Stimulated activated memory B cell treated with anti-CD40 and anti-IgM and Interleukin-4, amounts not matched to agents 10 μg/mL and 1 μg/mL and 100 μg/mL, for 72 hours (primary cell): ENCODE data around the gene PAK4.
"Not testable (repeated sequence)": the region's sequence is repeated elsewhere in the genome, so short reads cannot be mapped to it uniquely, and the experiment has no call there.

ENCODE experiments used
- ATAC-seq: fragments of 150-1000 bp; cut with Tn5 transposase; 2 replicates; pipeline ENCODE4 v1.10.0; 2021
- H3K27ac Mint-ChIP-seq: one replicate; pipeline ENCODE4 v1.8.0; 2022; ENCODE audit warnings: mild to moderate bottlenecking, mixed read lengths
- H3K27me3 Mint-ChIP-seq: one replicate; pipeline ENCODE4 v1.8.0; 2022; ENCODE audit warnings: mixed read lengths
- H3K36me3 Mint-ChIP-seq: one replicate; pipeline ENCODE4 v1.8.0; 2022; ENCODE audit warnings: mixed read lengths
- H3K4me1 Mint-ChIP-seq: one replicate; pipeline ENCODE4 v1.8.0; 2022; ENCODE audit warnings: mixed read lengths
- H3K4me3 Mint-ChIP-seq: one replicate; pipeline ENCODE4 v1.8.0; 2022; ENCODE audit warnings: mild to moderate bottlenecking, moderate library complexity, mixed read lengths
- H3K9me3 Mint-ChIP-seq: one replicate; pipeline ENCODE4 v1.8.0; 2022; ENCODE audit warnings: mixed read lengths

Gene PAK4

DNA sequence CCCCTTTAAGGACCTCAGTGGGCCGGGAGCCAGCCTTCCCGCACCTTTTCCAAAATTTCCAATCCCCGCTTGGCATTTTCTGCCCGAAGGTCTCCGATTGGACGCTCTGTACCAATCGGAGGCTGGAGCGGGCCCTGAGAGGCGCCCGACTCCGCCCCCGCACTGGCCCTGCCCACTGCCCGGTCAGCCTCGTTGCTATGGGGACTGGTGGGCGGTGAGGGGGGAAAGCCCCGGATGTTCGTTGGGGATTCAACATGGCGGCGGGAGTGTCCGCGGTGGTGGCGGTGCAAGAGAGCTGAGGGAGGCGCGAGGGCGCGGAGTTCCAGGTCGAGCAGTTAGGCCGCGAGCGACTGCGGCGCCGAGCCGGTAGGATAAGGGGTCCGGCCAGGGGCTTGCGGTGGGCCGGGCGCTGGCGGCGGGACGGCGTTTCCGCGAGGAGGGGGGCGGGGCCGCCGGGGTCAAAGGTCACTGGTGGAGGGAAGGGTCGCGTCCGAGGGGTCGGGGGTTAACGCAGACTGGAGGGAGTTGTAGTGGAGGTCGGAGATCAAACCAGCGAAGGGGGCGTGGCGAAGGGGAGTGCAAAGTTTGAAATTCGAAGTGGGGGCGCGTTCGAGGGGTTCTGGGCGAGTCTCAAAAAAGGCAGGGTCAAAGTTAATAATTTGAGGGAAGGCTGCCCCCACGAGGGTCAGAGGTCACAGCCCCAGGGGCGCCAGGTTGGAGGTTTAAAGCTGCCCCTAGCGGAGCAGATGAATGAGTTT lies at the start of gene PAK4:
Gene PAK4, plus strand, starts transcription at position 233 of the 758 bp plus-strand sequence. CDS start 43,768 bp downstream, outside the sequence.
- Mint-ChIP-seq H3K4me3 (peak within 1 kb of the TSS; percentile 85), H3K9me3 (no peaks in the 10 kb centered on the region), H3K27me3 (peaks cover 6% of the 10 kb centered on the region), H3K4me1 (peaks cover 70% of the 10 kb centered on the region), H3K27ac (peak within 1 kb of the TSS; percentile 89), H3K36me3 (no peaks in the 10 kb centered on the region)
- peak; percentile 97 for ATAC-seq

DNA sequence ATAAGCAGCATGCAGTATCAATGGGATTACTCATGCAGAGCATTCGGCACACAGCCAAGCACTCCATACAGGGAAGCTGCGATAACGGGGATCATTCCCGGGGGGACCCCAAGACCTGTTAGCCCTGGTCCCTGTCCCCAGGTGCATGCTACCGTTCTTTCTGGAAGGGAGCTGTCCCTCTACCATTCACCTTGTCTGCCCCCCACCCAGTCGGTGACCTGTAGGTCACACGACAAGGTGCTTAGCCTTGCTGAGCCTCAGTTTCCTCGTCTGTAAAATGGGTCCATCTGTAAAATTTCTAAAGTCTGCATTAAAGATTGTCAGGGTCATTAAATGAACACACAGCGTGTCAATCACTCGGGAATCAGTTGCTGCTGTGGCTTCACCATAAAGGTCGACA lies 48.3 kb upstream of the PAK4 start:
- H3K27me3 Mint-ChIP-seq, result peaks cover 56% of the 10 kb centered on the region
- ATAC-seq, result no peak
- H3K36me3 Mint-ChIP-seq, result no peaks in the 10 kb centered on the region
- H3K27ac Mint-ChIP-seq, result no peak overlapping the region
- H3K4me3 Mint-ChIP-seq, result no peak overlapping the region
- H3K4me1 Mint-ChIP-seq, result peaks cover 8% of the 10 kb centered on the region
- no peaks in the 10 kb centered on the region for H3K9me3 Mint-ChIP-seq

DNA sequence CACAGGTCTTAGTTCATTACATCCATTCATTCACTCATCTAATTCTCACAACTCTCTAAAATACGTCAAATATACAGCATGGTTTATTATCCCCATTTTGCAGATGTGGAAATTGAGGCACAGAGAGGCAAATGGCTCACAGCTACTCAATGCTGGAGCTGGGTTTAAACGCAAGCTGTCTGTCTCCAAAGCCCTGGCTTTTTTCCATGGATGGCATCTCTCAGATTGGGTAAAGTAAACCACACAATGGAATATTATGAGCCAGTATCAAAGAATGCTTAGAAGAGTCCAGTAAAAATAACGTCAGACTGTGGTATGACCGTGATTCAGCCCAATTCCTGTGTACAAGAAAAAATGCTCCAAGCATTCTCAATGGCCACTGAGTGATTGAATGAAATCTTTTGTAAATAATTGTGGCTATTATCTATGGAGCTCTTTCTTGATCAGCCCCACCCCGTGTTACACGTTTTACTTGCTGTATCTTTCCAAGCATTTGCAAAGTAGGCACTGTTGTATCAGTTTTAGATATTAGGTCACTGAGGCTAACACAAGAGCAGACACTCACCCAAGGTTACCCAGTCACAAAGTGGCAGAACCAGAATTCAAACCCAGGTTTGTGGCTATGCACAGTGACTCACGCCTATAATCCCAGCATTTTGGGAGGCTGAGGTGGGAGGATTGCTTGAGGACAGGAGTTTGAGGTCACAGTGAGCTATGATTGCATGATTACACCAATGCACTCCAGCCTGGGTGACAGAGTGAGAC lies 47.0 kb upstream of the PAK4 start:
- Mint-ChIP-seq H3K4me1 (peaks cover 15% of the 10 kb centered on the region), H3K9me3 (no peaks in the 10 kb centered on the region), H3K27me3 (peaks cover 65% of the 10 kb centered on the region), H3K4me3 (no peak overlapping the region), H3K27ac (no peak overlapping the region), H3K36me3 (no peaks in the 10 kb centered on the region)
- ATAC-seq, result no peak

DNA sequence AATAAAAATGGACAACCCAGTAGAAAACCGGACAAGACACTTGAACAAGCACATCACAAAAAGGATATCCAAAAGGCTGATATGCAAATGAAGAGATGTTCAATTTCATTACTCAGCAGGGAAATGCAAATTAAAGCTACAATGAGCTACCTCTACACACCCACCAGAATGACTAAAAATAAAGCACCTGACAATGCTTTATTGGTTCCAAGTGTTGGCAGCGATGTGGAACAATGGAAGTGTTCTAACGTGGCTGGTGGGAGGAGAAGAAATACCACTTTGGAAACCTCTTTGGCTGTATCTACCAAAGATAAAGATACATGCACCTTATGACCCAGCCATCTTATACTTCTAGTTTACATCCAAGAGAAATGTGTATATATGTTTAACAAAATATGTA lies 45.2 kb upstream of the PAK4 start:
- Mint-ChIP-seq H3K4me3 (no peak overlapping the region), H3K9me3 (no peaks in the 10 kb centered on the region), H3K27ac (no peak overlapping the region), H3K36me3 (no peaks in the 10 kb centered on the region), H3K27me3 (peaks cover 76% of the 10 kb centered on the region), H3K4me1 (peaks cover 13% of the 10 kb centered on the region)
- ATAC-seq, result no peak

DNA sequence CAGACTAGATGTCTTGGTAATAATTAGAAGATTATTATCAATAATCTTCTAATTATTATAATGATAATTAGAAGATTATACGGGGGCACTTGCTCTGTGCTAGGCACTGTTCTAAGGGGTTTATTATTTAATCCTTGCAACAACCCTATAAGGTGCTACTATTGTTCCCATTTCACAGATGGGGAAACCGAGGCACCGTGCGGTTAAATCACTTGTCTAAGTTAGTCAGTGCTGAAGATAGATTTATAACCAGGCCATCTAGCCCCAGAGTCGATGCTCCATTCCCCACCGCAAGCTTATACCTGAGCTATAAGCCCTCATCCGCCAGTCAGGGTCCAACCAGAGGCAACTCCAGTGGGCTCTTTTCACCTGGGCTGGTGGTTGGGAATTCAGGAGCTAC lies 43.4 kb upstream of the PAK4 start:
- Mint-ChIP-seq H3K27me3 (peaks cover 66% of the 10 kb centered on the region), H3K36me3 (no peaks in the 10 kb centered on the region), H3K9me3 (no peaks in the 10 kb centered on the region), H3K4me3 (no peak overlapping the region), H3K4me1 (peaks cover 13% of the 10 kb centered on the region), H3K27ac (no peak overlapping the region)
- ATAC-seq, result no peak

DNA sequence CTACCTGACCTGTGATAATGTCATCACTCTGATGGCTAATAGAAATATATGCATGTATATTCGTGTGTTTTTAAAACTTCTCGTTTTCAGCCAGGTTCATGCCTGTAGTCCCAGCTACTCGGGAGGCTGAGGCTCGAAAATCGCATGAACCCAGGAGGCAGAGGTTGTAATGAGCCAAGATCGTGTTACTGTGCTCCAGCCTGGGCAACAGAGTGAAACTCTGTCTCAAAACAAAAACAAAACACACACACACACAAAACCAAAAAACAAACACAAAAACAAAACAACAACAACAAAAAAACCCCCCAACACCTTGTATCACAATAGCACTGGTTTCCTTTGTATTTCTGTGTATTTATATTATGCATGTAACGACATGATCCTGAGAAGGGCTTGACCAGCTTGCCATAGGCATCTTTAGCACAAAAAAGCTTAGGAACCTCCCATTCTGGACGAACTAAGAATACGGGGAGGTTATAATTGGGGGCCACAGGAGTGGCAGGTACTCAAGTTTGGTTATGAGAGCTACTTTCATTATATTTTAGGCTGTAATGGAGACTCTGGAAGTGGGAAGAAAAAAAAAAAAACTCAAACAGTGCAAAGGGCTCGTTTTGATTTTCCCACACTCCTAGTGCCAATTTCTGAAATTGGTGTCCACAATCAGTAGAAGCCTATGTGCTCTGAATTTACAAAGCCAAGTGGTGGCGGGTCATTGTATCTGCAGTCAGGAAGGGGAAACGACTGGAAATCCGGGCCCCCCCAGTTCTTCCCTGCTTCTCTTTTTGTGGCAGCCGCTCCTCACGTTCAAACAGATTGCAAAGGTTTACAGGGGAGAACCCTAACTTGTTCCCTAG lies 42.6 kb upstream of the PAK4 start:
- ATAC-seq, result no peak
- no peak overlapping the region for H3K4me3 Mint-ChIP-seq
- H3K4me1 Mint-ChIP-seq, result peaks cover 13% of the 10 kb centered on the region
- peaks cover 64% of the 10 kb centered on the region for H3K27me3 Mint-ChIP-seq
- no peaks in the 10 kb centered on the region for H3K9me3 Mint-ChIP-seq
- H3K27ac Mint-ChIP-seq, result no peak overlapping the region
- no peaks in the 10 kb centered on the region for H3K36me3 Mint-ChIP-seq

DNA sequence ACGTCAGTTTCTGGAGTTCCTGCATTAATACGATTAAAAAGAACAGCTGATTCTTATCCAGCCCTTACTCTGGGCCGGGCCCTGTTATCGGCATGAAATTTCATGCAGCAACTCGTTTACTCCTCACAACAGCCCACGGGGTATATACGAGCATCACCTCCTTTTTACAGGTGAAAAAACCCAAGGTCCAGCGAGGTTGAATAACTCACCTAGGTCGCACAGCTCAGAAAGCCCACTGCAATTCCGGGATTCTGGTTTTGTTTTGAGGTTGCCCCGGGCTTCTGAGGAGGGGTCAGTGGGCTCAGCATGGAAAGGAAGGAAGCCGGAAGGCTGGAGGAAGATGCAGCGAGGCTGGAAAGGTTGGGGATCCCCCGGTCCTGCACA lies 42.0 kb upstream of the PAK4 start:
- H3K36me3 Mint-ChIP-seq, result no peaks in the 10 kb centered on the region
- no peaks in the 10 kb centered on the region for H3K9me3 Mint-ChIP-seq
- H3K4me1 Mint-ChIP-seq, result peaks cover 13% of the 10 kb centered on the region
- ATAC-seq, result no peak
- no peak overlapping the region for H3K27ac Mint-ChIP-seq
- no peak overlapping the region for H3K4me3 Mint-ChIP-seq
- H3K27me3 Mint-ChIP-seq, result peaks cover 61% of the 10 kb centered on the region

DNA sequence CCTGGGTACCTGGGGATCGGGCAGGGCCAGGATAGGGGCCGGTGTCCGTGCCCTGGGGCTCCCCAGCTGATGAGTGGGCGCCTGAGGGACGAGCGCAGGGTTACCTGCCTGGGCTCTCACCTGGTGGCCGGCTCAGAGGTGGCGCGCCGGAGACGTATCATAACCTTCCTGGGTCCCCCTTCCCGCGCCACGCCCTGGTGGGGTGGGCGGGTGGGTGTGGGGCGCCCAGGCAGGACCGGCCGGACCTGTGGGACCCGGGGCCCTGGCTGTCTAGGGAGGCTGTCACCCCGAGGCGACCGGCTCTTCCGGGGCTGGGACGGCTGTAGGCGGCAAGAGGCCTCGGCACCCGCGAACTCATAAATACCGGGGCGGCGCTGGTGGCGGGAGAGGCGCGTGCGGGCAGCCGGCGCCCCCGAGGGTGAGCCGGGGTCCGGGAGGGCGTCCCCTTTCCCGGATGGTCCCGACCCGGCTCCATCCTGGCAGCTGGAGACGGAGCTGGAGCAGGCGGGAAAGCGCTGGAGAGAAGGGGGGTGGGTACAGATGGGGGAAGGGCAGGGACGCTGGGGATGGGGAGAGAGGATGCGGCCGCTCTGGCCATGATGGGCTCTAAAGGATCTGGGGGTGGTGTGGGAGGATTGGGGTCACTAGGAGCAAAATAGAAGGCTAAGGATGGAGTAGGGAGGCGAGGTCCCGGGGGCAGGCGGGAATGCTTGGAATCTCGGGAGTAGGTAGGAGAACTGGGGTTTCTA lies 41.4 kb upstream of the PAK4 start, which contains the start of gene ACP7:
Gene ACP7, plus strand, starts transcription at position 386 of the 749 bp plus-strand sequence. CDS start 902 bp downstream, outside the sequence.
- Mint-ChIP-seq H3K27ac (no peak within 1 kb of the TSS), H3K36me3 (no peaks in the 10 kb centered on the region), H3K27me3 (peaks cover 61% of the 10 kb centered on the region), H3K4me3 (no peak within 1 kb of the TSS), H3K9me3 (no peaks in the 10 kb centered on the region), H3K4me1 (peaks cover 13% of the 10 kb centered on the region)
- ATAC-seq, result no peak

DNA sequence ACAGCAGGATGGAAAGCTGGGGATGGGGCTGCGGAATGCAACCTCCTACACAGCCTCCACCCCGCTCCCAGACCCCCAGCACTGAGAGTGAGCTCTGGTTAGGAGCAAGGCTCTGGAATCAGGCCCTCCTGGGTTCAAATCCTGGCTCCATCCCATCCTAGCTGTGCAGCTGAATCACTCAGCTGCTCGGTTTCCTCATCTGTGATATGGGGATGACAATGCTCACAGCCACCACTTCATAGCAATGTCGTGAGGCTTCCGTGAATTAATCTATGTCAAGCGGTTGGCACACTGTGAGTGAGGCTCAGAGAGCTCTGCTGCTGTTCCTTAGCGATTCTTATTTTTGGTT lies 40.9 kb upstream of the PAK4 start:
- H3K4me3 Mint-ChIP-seq, result no peak overlapping the region

DNA sequence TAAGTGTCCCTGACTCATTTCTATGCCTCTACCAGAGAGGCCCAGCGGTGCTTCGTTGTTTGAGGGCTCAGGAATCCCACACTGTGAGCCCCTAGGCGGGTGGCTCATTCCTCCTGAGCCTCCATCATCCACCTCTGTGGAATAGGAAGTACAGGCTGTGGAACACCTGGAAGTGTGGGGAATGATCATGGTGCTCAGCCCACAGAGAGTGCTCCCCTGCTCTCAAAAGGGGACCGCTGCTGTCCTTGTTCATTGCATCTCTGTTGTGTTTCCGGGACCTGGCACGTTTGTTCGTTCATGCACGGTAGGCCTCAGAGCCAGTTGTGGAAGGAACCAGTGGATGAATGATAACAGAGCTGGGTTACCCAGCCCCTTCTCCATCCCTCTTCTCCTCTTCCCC lies 40.2 kb upstream of the PAK4 start:
- H3K36me3 Mint-ChIP-seq, result no peaks in the 10 kb centered on the region
- peaks cover 3% of the 10 kb centered on the region for H3K9me3 Mint-ChIP-seq
- H3K4me3 Mint-ChIP-seq, result no peak overlapping the region
- H3K27me3 Mint-ChIP-seq, result peaks cover 73% of the 10 kb centered on the region
- H3K27ac Mint-ChIP-seq, result no peak overlapping the region
- no peak for ATAC-seq
- H3K4me1 Mint-ChIP-seq, result peaks cover 13% of the 10 kb centered on the region

More for the DNA sequence above, 40.9 kb upstream of the PAK4 start:
- Mint-ChIP-seq H3K4me1 (peaks cover 13% of the 10 kb centered on the region), H3K9me3 (peaks cover 3% of the 10 kb centered on the region), H3K27ac (no peak overlapping the region), H3K36me3 (no peaks in the 10 kb centered on the region), H3K27me3 (peaks cover 66% of the 10 kb centered on the region)
- no peak for ATAC-seq

DNA sequence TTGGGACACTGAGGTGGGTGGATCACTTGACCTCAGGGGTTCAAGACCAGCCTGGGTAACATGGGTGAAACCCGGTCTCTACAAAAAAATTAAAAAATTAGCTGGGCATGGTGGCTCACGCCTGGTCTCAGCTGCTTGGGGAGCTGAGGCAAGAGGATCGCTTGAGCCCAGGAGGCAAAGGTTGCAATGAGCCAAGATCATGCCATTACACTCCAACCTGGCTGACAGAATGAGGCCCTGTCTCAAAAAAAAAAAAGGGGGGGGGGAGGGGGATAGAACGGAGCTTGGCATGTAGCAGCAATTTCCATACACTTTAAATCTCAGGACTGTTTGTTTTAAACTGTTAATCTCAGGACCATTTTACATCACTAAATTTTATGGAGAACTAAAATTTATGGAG lies 39.2 kb upstream of the PAK4 start:
- ATAC-seq, result no peak
- no peak overlapping the region for H3K27ac Mint-ChIP-seq
- H3K36me3 Mint-ChIP-seq, result no peaks in the 10 kb centered on the region
- H3K4me3 Mint-ChIP-seq, result no peak overlapping the region
- H3K9me3 Mint-ChIP-seq, result peaks cover 3% of the 10 kb centered on the region
- H3K4me1 Mint-ChIP-seq, result peaks cover 13% of the 10 kb centered on the region
- H3K27me3 Mint-ChIP-seq, result peaks cover 72% of the 10 kb centered on the region

DNA sequence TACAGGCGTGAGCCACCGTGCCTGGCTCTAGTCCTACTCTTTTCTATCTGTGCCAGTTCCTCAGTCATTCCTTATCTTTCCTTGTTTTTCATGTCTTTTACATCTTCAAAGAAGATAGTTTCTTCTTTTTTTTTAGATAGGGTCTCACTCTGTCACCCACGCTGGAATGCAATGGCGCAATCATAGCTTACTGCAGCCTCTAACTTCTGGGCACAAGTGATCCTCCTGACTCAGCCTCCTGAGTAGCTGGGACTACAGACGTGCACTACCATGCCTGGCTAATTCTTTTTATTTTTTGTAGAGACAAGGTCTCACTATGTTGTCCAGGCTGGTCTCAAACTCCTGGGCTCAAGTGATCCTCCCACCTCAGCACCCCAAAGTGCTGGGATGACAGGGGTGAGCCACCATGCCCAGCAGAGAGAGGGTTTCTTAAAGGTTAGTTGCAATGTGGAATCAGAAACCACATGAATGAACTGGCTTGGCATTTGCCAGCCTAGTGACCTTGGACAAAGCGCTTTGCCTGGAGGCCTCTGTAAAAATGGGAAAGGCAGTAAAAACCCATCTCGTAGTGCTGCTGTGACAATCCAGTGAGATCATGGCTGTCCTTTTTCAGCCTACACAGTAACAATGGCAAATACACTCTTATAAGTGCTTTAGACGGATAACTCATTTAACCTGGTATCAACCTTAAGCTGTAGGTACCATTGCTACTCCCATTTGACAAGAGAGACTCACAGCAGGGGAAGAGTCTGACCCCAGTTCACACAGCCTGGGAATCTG lies 37.5 kb upstream of the PAK4 start:
- H3K4me3 Mint-ChIP-seq, result no peak overlapping the region
- peaks cover 71% of the 10 kb centered on the region for H3K27me3 Mint-ChIP-seq
- no peak for ATAC-seq
- no peak overlapping the region for H3K27ac Mint-ChIP-seq
- H3K36me3 Mint-ChIP-seq, result no peaks in the 10 kb centered on the region
- peaks cover 9% of the 10 kb centered on the region for H3K4me1 Mint-ChIP-seq
- H3K9me3 Mint-ChIP-seq, result peaks cover 3% of the 10 kb centered on the region

DNA sequence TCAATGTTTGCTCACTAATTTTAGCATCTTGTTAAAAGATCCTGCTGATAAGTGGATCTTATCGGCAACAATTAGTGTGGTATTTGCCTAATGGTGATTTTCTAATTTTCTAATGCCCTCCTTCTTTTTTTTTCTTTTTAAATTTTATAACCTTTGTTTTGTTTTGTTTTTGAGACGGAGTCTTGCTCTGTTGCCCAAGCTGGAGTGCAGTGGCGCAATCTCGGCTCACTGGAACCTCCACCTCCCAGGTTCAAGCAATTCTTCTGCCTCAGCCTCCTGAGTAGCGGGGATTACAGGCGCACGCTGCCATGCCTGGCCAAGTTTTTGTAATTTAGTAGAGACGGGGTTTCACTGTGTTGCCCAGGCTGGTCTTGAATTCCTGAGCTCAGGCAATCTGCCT lies 35.6 kb upstream of the PAK4 start:
- H3K4me3 Mint-ChIP-seq, H3K9me3 Mint-ChIP-seq, H3K27ac Mint-ChIP-seq, H3K36me3 Mint-ChIP-seq, H3K4me1 Mint-ChIP-seq, ATAC-seq: not testable (repeated sequence)
- H3K27me3 Mint-ChIP-seq, result peaks cover 71% of the 10 kb centered on the region

DNA sequence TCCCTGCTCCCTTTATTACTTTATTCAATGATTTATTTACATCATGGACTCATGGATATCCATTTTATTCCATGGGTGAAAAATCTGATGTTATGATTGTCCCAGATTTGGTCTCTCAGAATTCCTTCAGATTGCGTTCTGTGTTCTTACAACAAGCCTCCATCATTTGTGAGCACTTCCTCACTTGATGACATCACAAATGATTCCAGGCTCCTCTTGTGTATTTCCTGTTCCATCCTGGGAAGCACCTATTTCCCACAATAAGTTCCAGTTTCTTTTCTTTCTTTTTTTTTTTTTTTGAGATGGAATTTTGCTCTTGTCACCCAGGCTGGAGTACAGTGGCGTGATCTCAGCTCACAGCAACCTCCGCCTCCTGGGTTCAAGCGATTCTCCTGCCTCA lies 34.7 kb upstream of the PAK4 start:
- H3K27me3 Mint-ChIP-seq, result peaks cover 71% of the 10 kb centered on the region
- peaks cover 3% of the 10 kb centered on the region for H3K9me3 Mint-ChIP-seq
- ATAC-seq, result no peak
- no peak overlapping the region for H3K4me3 Mint-ChIP-seq
- H3K27ac Mint-ChIP-seq, result no peak overlapping the region
- no peaks in the 10 kb centered on the region for H3K36me3 Mint-ChIP-seq
- no peaks in the 10 kb centered on the region for H3K4me1 Mint-ChIP-seq
